NCI-H446 treated with DMSO at 0.1 percent for 48 hours (cell line): Measurements from ENCODE around the gene ERP44.
"Not testable (repeated sequence)": the region's sequence is repeated elsewhere in the genome, so short reads cannot be mapped to it uniquely, and the experiment has no call there.

Experiments
- DNase-seq: peaks from one replicate; lab custom pipeline; 2025; lab: John Stamatoyannopoulos, UW

Gene ERP44

GRCh38 chr9:100100146-100100667, 1.4 kb upstream of the ERP44 start:
- no peak for DNase-seq

GRCh38 chr9:100099722-100100042, 882 bp upstream of the ERP44 start:
- no peak for DNase-seq

GRCh38 chr9:100098046-100098886, 534 bp downstream of the ERP44 start:
- no peak for DNase-seq

GRCh38 chr9:100096378-100096916, 2.4 kb downstream of the ERP44 start:
- no peak for DNase-seq

GRCh38 chr9:100094411-100094810, 4.4 kb downstream of the ERP44 start:
- not testable (repeated sequence) for DNase-seq

GRCh38 chr9:100092066-100092465, 6.7 kb downstream of the ERP44 start:
- no peak for DNase-seq

- DNase-seq = no peak
Observed at GRCh38 chr9:100091650-100092049, 7.2 kb downstream of the ERP44 start.

- no peak for DNase-seq
Observed at GRCh38 chr9:100090880-100091279, 7.9 kb downstream of the ERP44 start.

- no peak for DNase-seq
Observed at GRCh38 chr9:100088202-100088601, 10.6 kb downstream of the ERP44 start.

- no peak for DNase-seq
Observed at GRCh38 chr9:100087218-100087617, 11.6 kb downstream of the ERP44 start.

- no peak for DNase-seq
Observed at GRCh38 chr9:100086097-100086635, 12.6 kb downstream of the ERP44 start.

- no peak for DNase-seq
Observed at GRCh38 chr9:100084734-100085133, 14.1 kb downstream of the ERP44 start.

- DNase-seq = no peak
Observed at GRCh38 chr9:100084128-100084453, 14.7 kb downstream of the ERP44 start.

GRCh38 chr9:100083448-100084127, 15.2 kb downstream of the ERP44 start:
- DNase-seq = peak; percentile 30

GRCh38 chr9:100082782-100083181, 16.0 kb downstream of the ERP44 start:
- no peak for DNase-seq

GRCh38 chr9:100076256-100076655, 22.5 kb downstream of the ERP44 start:
- not testable (repeated sequence) for DNase-seq

- DNase-seq = no peak
Observed at GRCh38 chr9:100074989-100075388, 23.8 kb downstream of the ERP44 start.

GRCh38 chr9:100074093-100074492, 24.7 kb downstream of the ERP44 start:
- DNase-seq = no peak

- DNase-seq = no peak
Observed at GRCh38 chr9:100072805-100073204, 26.0 kb downstream of the ERP44 start.

GRCh38 chr9:100071271-100071670, 27.5 kb downstream of the ERP44 start:
- no peak for DNase-seq

- no peak for DNase-seq
Observed at GRCh38 chr9:100070104-100071041, 28.4 kb downstream of the ERP44 start.

GRCh38 chr9:100069068-100069467, 29.7 kb downstream of the ERP44 start:
- DNase-seq = not testable (repeated sequence)
